ENCODE results near the gene CCDC9. TPM values are rescaled to one million over a fixed set of nuclear protein-coding genes. Genes with fewer than 3 reads are reported as not detected.

The CCDC9 gene
- total and polyA plus RNA-seq, 2 of the 13 experiments (the other 11 are each of a cell fraction or from before 2014, with no cell fraction given): 2.9 to 6.3 TPM

- TF ChIP-seq ZBTB33 (CRISPR knock-in tag; IDR thresholded peaks at IDR 0.05) (peak; percentile 25; the same call in 1 of the 2 replicates), ATRX (CRISPR knock-in tag; IDR thresholded peaks at IDR 0.05; ENCODE audit: borderline replicate concordance) (no peak), ZMYM2 (CRISPR knock-in tag; IDR thresholded peaks at IDR 0.05) (no peak), PTBP1 (IDR thresholded peaks at IDR 0.05; ENCODE audit: low read depth, low read length, poor library complexity, severe bottlenecking) (no peak), ZNF598 (CRISPR knock-in tag; IDR thresholded peaks at IDR 0.05; ENCODE audit: borderline replicate concordance) (0 out of 2 replicates have a peak, but pooled peaks have one; percentile 69), ZNF30 (CRISPR knock-in tag; IDR thresholded peaks at IDR 0.05) (no peak), REL (CRISPR knock-in tag; conservative IDR thresholded peaks at IDR 0.05) (no peak), ZNF20 (CRISPR knock-in tag; IDR thresholded peaks at IDR 0.05) (no peak), ZNF788 (CRISPR knock-in tag; IDR thresholded peaks at IDR 0.05; ENCODE audit: borderline replicate concordance) (0 out of 2 replicates have a peak, but pooled peaks have one; percentile 28), ZFP36 (IDR thresholded peaks at IDR 0.05; ENCODE audit: borderline replicate concordance, low read depth, low read length, partially characterized antibody) (no peak), FOXJ3 (CRISPR knock-in tag; IDR thresholded peaks at IDR 0.05; ENCODE audit: borderline replicate concordance) (no peak), ATF4 (CRISPR knock-in tag; IDR thresholded peaks at IDR 0.05) (no peak), RXRB (CRISPR knock-in tag; IDR thresholded peaks at IDR 0.05; ENCODE audit: borderline replicate concordance) (no peak), MYNN (CRISPR knock-in tag; IDR thresholded peaks at IDR 0.05; ENCODE audit: low read depth) (no peak), ZNF777 (CRISPR knock-in tag; IDR thresholded peaks at IDR 0.05) (peak; percentile 41; the same call in 1 of the 2 replicates), AKAP8 (CRISPR knock-in tag; IDR thresholded peaks at IDR 0.05) (no peak; the same call in 1 of the 2 replicates), HMG20A (CRISPR knock-in tag; IDR thresholded peaks at IDR 0.05; ENCODE audit: borderline replicate concordance) (no peak), NKX3-1 (CRISPR knock-in tag; IDR thresholded peaks at IDR 0.05) (no peak), ZNF776 (CRISPR knock-in tag; IDR thresholded peaks at IDR 0.05) (0 out of 2 replicates have a peak, but pooled peaks have one; percentile 17), NCOA1 (CRISPR knock-in tag; IDR thresholded peaks at IDR 0.05) (no peak)
- TF ChIP-seq, protein P1, sequence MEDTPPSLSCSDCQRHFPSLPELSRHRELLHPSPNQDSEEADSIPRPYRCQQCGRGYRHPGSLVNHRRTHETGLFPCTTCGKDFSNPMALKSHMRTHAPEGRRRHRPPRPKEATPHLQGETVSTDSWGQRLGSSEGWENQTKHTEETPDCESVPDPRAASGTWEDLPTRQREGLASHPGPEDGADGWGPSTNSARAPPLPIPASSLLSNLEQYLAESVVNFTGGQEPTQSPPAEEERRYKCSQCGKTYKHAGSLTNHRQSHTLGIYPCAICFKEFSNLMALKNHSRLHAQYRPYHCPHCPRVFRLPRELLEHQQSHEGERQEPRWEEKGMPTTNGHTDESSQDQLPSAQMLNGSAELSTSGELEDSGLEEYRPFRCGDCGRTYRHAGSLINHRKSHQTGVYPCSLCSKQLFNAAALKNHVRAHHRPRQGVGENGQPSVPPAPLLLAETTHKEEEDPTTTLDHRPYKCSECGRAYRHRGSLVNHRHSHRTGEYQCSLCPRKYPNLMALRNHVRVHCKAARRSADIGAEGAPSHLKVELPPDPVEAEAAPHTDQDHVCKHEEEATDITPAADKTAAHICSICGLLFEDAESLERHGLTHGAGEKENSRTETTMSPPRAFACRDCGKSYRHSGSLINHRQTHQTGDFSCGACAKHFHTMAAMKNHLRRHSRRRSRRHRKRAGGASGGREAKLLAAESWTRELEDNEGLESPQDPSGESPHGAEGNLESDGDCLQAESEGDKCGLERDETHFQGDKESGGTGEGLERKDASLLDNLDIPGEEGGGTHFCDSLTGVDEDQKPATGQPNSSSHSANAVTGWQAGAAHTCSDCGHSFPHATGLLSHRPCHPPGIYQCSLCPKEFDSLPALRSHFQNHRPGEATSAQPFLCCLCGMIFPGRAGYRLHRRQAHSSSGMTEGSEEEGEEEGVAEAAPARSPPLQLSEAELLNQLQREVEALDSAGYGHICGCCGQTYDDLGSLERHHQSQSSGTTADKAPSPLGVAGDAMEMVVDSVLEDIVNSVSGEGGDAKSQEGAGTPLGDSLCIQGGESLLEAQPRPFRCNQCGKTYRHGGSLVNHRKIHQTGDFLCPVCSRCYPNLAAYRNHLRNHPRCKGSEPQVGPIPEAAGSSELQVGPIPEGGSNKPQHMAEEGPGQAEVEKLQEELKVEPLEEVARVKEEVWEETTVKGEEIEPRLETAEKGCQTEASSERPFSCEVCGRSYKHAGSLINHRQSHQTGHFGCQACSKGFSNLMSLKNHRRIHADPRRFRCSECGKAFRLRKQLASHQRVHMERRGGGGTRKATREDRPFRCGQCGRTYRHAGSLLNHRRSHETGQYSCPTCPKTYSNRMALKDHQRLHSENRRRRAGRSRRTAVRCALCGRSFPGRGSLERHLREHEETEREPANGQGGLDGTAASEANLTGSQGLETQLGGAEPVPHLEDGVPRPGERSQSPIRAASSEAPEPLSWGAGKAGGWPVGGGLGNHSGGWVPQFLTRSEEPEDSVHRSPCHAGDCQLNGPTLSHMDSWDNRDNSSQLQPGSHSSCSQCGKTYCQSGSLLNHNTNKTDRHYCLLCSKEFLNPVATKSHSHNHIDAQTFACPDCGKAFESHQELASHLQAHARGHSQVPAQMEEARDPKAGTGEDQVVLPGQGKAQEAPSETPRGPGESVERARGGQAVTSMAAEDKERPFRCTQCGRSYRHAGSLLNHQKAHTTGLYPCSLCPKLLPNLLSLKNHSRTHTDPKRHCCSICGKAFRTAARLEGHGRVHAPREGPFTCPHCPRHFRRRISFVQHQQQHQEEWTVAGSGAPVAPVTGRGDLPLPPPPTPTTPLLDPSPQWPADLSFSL (CRISPR knock-in tag; IDR thresholded peaks at IDR 0.05): no peak
These were observed 28.0 kb upstream of the CCDC9 start (continued) for GRCh38 chr19:47228168-47228936.
